DMS 273 (cell line): ENCODE data around the gene BCL7C.

Experiments
- DNase-seq: peaks from one replicate; lab custom pipeline; 2025; ENCODE audit not compliant: unreplicated experiment; lab: John Stamatoyannopoulos, UW

BCL7C gene

DNA sequence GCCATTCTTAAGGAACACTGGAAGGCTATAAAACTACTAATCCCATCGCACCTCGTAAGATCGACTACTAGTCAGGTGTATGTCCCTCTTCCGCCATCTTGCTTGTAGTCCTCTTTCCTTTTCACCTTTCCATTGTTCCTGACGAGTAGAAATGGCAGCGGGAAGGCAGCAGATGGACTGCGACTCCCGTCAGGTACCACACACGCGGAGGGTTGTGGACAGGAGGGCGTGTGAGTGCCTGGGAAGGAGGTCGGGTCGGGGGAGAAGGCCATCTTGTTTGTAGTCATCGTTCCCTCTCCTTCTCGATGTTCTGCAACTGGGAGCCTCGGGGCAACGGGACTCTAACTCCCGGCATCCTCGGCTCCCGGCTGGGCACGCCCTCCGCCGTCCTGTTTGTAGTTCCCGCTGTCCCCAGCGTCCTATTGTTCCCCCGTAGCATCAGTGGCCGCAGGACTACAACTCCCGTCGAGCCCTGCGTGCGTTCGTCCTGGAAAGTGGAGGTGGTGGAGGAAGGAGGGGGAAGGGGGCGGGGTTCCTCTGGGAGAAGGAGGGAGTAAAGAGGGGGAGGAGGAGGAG, 29.2 kb upstream of the BCL7C start:
- peak; percentile 100 for DNase-seq

DNA sequence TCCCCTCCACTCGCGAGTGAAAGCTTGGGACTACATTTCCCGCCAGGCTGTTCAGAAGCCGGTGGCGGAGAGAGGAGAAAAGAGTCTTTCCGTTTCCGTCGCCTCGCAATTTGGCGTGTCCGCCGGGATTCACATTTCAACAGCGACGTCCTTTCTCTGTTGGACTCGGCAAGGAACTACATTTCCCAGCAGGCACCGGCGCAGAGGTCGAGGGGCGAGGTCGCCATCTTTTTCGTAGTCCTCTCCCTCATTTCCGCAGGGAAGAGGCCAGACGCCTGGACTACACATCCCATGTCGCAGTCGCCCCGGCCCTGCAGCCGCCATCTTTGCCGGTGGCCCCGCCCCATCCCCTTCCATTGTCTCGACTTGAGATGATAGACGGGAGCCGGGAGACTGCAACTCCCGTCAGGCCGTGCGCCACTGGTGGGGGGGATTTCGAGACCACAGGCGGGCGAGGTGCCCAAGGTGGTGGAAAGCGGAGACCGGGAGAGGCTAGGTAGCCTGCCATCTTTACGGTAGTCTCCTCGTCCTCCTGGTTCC, 28.6 kb upstream of the BCL7C start:
- peak; percentile 100 for DNase-seq

DNA sequence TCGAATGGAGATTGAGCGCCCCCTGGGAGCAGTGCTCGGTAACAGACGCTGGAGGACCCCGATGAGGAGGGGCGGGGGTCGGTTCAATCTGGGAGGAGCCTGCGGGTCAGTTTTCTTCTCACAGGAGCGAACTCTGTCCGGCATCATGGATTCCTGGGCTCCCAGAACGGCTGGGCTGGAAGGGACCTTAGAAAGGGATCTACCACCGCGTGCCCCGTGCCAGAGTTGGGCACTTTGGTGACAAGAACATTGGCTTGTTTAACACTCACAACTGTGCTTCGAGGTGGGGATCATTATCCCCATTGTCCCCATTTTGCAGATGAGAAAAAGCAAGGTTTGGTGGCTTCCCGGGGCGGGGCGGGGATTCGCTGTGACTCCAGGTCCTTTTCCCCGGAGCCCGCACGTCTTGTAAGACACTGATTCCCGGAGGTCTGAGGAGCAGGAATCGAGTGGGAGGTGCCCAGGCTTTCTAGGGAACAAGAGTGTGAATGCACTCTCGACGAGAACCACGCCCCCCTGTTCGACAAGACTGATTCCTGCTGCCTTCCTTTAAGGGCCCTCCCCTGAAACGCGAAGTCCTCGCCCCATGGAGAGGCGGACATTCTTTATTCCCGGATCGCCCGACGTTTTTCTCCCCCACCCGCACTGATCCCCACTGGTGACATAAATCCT, 28.0 kb upstream of the BCL7C start:
- DNase-seq: peak; percentile 95

DNA sequence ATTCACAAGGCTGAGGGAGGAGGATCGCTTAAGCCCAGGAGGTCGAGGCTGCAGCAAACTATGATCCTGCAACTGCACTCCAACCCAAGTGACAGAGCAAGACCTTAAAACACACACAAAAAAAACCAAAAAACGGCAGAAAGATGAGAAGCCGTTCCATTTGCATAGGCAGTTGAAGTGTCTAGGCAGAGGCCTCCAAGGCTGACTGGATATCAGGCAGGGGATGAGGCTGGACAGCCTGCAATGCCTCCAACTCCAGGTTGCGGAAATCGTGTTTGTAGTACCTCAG, 27.5 kb upstream of the BCL7C start:
- no peak for DNase-seq

DNA sequence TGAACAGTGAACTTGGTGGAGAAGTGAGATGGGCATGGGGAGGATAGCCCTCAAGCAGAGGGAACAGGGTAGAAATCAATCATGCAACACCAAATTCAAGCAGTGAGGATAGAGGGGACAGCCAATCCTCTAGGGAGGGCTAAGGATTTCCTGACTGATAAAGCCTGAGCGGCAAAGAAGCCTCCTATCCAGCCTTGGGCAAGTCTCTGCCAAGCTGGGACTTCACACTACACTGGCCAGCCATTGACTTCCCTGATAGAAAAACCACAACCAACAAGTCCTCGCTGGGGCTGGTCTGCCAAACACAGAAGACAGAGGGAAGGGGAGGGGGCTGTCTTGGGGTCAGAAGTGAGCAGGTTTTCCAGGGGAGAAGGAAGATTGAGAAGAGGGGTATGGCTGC, 27.0 kb upstream of the BCL7C start:
- DNase-seq: no peak

DNA sequence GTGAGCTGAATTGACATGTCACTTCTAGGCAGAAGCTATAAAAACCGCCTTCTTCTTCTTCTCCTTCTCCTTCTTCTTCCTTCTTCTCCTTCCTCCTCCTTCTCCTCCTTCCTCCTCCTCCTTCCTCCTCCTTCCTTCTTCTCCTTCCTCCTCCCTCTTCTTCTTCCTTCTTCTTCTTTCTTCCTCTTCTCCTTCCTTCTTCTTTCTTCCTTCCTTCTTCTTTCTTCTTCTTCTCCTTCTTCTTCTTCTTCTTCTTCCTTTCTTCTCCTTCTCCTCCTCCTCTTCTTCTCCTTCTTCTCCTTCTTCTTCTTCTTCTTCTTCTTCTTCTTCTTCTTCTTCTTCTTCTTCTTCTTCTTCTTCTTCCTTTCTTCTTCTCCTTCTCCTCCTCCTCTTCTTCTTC, 24.7 kb upstream of the BCL7C start:
- DNase-seq: no peak

DNA sequence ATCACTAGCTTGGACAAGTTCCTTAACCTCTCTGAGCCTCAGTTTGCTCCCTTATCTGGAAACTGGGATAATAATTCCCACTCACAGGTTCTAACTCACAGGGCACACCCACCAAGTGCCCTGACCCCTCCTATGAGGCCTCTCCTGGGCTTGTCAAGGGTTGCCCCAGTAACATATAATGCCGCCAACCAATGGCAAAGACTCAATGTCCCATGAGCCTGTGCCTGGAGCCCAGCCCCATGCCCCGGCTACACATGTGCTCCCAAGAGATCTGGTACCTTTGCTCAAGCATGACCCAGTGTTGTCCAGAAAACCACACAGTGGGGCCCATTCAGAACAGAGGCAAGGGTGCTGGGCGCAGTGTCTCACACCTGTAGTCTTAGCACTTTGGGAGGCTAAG, 21.0 kb upstream of the BCL7C start:
- DNase-seq: no peak

DNA sequence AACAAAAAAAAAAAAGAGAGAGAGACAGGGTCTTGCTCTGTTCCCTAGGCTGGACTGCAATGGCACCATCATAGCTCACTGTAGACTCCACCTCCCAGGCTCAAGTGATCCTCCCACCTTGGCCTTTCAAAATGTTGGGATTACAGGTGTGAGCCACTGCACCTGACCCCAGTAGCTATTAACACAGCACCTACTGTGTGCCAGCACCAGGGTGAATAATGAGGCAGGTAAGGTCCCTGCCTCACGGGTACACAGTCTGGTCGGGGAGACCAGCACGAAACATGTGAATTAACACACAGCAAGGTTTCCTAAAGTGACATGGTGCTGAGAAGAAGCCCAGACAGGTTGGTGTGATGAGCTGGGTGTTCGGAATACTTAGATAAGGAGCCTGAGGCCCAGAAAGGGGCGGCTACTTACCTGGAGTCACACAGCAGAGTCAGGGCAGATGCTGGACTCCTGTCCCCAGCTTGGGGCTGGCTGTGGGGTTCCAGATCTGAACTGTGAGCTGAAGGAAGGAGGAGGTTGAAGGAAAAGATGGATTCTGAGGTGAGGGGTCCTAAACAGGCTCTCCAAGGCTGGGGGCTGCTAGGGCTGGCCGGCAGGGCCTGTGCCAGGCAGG, 19.0 kb upstream of the BCL7C start:
- DNase-seq: no peak

DNA sequence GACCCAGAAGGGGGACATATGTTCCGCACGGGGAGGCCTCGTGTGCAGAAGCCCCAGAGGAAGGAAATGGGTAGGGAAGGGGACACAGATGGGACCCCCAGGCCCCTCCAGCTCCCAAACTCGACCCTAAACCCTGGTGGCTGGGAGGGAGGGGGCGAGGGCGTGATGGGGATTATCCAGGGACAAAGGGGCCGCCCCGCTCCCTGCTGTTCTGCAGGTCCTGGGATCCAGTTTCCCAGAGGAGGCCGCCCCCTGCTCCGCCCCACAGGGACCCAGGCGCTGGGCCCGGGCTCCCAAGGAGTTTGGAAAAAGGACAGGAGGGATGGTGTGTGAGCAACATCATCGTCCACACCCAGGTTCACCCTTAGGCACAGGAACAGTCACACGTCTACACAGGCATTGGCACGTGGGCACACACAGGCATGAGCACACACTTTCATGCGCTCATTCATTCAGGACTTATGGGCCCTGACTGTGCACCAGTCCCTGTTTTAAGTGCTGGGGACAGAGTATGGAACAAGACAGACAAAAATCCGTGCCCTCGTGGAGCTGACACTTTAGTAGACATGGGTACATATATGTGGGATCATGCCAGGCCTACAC, 16.7 kb upstream of the BCL7C start:
- no peak for DNase-seq

DNA sequence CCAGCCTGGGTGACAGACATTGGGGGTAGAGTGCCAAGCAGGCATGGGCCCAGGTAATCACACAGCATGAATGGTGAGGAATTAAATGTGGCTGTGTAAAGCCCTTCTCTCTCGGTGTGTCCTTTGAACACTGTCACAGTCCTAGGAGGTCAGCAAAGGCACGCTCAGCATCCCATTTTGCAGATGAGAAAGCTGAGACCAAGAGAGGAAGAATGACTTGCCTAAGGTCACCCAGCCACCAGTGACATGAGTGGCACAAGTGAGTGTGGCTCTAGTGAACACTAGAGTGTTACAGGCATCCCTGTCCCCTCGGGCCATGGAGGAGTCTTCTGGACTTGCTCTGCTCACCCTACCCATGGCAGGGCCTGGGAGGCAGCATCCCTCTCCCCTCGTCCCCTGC, 13.2 kb upstream of the BCL7C start:
- no peak for DNase-seq

DNA sequence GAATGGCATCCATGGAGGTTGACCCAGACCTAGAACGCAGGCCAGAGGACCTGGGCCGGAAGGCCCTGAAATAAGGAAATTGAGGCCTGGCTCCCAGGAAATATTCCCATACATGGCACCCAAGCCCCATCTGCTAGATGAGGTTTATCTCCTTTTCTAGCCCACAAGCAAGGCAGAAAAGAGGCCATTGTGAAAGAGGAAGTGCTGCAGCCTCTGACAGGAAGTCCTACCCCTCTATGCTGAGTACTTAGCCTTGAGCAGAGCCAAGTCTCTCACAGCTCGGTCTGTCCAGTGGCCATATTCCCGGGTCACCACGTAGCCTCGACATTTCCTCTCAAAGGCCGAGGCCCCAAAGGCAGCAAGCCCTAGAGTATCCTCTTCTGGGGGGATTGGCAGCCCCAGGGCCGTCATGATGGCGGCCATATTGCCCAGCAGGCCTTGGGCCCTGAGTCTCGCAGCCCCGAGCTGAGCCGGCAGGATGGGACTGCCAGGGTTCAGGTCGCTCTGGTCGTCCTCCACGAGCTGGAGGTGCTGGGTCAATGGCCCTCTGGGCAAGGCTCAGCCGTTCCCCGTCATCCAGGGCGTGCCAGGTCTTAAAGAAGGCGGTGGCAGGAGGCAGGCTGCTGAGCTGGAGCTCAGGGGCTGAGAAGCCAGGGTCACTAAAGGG, 10.4 kb upstream of the BCL7C start:
- DNase-seq: no peak

DNA sequence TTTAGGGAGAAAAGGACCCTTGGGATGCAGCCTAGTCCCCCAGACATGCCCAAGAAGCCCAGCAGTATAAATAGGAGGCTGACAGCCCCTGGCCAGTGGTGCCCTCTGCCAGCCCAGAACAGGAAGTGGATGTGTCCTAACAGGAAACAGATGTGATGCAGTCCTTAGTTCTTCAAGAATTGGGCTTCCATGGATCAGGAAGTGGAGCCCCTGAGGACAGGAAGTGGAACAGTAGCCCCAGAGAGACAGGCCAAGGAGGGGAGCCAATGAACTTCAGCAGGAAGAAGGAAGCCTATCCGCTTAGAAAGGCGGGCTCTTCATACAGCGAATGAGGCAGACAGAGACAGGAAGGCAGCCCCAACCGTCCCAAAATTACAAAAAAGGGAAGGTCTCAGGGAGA, 9.7 kb upstream of the BCL7C start:
- DNase-seq: peak; percentile 54

DNA sequence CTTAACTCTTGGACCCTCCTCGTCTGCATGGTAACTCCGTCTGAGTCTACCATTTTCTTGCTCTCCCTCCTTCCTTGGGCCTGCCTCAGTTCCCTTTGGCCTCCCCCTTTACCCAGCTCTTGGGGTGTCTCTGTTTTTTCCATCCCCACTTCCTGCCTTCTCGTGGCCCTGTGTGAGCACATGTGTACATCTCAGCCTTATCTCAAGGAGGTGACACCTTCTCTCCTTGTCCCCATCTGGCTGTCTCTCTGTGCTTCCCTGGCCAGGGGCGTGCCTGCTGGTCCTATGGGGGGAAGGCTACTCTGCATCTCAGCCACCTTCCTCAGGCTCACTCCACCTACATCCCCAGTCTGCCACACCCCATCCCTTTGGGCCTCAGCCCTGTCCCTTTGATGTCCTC, 9.1 kb upstream of the BCL7C start:
- no peak for DNase-seq

DNA sequence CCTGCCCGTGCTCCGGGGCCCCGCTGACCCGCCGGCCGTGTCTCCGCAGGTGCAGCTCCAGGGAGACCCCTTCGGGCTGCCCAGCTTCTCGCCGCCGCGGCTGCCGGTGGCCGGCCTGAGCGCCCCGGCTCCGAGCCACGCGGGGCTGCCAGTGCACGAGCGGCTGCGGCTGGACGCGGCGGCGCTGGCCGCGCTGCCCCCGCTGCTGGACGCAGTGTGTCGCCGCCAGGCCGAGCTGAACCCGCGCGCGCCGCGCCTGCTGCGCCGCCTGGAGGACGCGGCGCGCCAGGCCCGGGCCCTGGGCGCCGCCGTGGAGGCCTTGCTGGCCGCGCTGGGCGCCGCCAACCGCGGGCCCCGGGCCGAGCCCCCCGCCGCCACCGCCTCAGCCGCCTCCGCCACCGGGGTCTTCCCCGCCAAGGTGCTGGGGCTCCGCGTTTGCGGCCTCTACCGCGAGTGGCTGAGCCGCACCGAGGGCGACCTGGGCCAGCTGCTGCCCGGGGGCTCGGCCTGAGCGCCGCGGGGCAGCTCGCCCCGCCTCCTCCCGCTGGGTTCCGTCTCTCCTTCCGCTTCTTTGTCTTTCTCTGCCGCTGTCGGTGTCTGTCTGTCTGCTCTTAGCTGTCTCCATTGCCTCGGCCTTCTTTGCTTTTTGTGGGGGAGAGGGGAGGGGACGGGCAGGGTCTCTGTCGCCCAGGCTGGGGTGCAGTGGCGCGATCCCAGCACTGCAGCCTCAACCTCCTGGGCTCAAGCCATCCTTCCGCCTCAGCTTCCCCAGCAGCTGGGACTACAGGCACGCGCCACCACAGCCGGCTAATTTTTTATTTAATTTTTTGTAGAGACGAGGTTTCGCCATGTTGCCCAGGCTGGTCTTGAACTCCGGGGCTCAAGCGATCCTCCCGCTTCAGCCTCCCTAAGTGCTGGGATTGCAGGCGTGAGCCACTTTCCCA, 8.4 kb upstream of the BCL7C start:
- DNase-seq: peak; percentile 85

DNA sequence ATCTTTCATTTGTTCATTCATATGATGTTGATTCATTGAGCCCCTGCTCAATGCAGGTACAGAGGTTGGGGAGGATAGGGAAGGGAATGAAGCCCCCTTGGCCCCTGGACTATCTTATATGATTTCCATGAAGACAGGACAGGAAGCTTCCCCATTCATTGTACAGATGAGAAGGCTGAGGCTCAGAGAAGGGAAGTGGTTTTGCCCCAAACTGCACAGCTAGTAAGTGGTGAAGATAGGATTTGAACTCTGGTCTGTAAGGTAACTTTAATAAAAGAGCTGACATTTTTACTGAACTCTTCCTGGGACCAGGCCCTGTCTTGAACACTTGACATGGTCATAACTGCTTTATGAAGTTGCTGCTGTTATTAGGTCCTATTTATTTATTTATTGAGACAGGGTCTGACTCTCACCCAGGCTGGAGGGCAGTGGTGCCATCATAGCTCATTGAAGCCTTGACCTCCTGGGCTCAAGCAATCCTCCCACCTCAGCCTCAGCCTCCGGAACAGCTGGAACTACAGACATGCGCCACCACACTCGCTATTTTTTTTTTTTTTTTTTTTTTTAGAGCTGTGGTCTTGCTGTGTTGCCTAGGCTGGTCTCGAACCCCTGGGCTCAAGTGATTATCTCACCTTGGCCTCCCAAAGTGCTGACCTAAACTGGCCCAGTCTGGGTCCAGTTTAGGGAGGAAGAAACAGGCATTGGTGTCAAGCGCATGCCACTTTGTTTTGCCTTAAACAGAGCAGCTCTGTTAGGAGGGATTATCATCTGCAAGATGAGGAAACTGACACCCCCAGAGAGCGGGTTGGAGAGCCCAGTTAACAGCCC, 7.5 kb upstream of the BCL7C start:
- peak; percentile 60 for DNase-seq

DNA sequence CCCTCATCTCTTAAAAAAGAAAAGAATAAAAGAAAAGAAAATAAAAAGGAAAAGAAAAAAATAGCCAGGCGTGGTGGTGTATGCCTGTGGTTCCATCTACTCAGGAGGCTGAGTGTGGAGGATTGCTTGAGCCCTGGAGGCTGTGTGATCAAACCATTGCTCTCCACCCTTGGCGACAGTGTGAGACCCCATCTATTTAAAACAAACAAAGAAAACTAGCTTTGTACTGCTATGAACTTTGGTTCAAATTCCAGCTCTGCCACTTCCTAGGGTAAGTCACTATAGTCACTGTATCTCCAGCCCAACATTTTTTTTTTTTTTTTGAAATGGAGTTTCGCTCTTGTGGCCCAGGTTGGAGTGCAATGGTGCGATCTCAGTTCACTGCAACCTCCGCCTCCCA, 6.7 kb upstream of the BCL7C start:
- no peak for DNase-seq

DNA sequence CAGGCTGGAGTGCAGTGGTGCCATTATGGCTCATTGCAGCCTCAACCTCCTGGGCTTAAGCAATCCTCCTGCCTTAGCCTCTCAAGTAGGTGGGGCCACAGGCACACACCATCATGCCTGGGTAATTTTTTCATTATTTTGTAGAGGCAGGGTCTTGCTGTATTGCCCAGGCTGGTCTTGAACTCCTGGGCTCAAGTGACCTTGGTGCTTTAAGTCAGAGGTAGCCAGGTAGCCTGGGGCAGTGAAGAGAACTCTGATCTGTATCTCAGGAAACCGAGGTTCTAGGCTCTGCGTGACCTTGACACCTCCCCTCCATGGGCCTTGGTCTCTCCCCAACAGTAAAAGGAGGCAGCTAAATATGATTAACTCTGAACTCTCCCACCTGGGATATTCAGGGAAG, 5.9 kb upstream of the BCL7C start:
- no peak for DNase-seq

DNA sequence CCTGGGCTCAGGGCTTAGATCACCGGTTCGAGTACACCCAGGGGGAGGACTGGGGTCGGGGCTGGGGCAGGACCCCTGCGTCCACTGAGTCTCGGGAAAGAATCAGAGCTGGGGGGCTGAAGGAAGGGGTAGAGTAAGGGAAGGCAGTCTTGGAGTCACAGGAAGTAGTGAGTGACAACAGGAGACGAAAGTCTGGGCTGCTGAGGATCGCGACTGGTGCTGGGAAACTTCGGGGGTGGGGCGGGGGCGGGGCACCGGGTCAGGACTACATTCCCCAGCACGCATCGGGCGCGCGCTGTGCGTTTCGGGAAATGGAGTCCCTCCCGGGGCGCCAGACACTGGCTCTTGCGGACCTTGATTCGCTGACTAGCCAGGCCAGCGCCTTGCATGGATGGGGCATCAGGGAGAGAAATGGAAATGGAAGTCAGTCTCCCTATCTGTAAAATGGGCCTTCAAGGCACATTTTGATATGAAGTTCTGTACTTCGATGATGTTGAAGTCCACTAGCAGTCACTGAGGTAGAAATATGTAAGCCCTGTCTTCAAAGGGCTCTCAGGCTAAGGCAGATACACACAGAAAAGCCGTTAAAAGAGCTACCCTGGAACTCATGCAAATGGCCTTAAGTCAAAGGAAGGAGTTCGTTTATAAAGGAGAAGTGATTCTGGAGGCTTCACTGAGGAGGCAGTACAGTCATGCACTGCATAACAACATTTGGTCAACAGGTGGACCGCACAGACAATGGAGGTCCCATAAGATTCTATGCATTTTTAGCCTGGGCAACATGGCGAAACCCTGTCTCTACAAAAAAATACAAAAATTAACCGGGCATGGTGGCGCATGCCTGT, 3.2 kb upstream of the BCL7C start:
- peak; percentile 86 for DNase-seq
